IPS DF 19.7 (cell line): ENCODE measurements around the gene NECTIN1.

Source experiments
- DNase-seq: peaks from one replicate; pipeline ENCODE4 v3.0.0-alpha.2; 2013; ENCODE audit warnings: low read depth, low spot score

NECTIN1 gene

GRCh38 chr11:119755356-119756071, 26.5 kb upstream of the NECTIN1 start:
- no peak for DNase-seq

GRCh38 chr11:119754656-119755355, 25.8 kb upstream of the NECTIN1 start:
- no peak for DNase-seq

GRCh38 chr11:119754199-119754598, 25.2 kb upstream of the NECTIN1 start:
- DNase-seq = no peak

GRCh38 chr11:119752946-119753345, 23.9 kb upstream of the NECTIN1 start:
- no peak for DNase-seq

- no peak for DNase-seq
Measured at GRCh38 chr11:119752345-119752871, 23.4 kb upstream of the NECTIN1 start.

GRCh38 chr11:119750056-119750455, 21.1 kb upstream of the NECTIN1 start:
- no peak for DNase-seq

GRCh38 chr11:119749006-119749565, 20.1 kb upstream of the NECTIN1 start:
- DNase-seq = no peak

GRCh38 chr11:119747868-119748660, 19.1 kb upstream of the NECTIN1 start:
- DNase-seq = no peak

- no peak for DNase-seq
Measured at GRCh38 chr11:119745776-119746535, 17.0 kb upstream of the NECTIN1 start.

GRCh38 chr11:119745112-119745511, 16.1 kb upstream of the NECTIN1 start:
- no peak for DNase-seq

GRCh38 chr11:119744577-119744976, 15.6 kb upstream of the NECTIN1 start:
- no peak for DNase-seq

- no peak for DNase-seq
Measured at GRCh38 chr11:119743006-119743405, 14.0 kb upstream of the NECTIN1 start.

GRCh38 chr11:119742263-119742861, 13.4 kb upstream of the NECTIN1 start:
- DNase-seq = no peak

GRCh38 chr11:119741369-119742262, 12.6 kb upstream of the NECTIN1 start:
- no peak for DNase-seq

GRCh38 chr11:119739975-119740374, 11.0 kb upstream of the NECTIN1 start:
- no peak for DNase-seq

GRCh38 chr11:119739021-119739703, 10.2 kb upstream of the NECTIN1 start:
- no peak for DNase-seq

GRCh38 chr11:119738059-119738439, 9.0 kb upstream of the NECTIN1 start:
- DNase-seq = no peak

GRCh38 chr11:119737366-119738058, 8.5 kb upstream of the NECTIN1 start:
- DNase-seq = no peak

- no peak for DNase-seq
Measured at GRCh38 chr11:119734788-119735187, 5.8 kb upstream of the NECTIN1 start.
